GM12878 (cell line): ENCODE results near the gene TBL3.

ENCODE experiments used
- DPF2 ChIP-seq: fragments of 450-650 bp; IDR thresholded peaks from 2 replicates; pipeline ENCODE4 v1.6.1; 2017; ENCODE audit warnings: mild to moderate bottlenecking
- ESRRA ChIP-seq: IDR thresholded peaks from 2 replicates; pipeline ENCODE4 v1.6.1; 2012; ENCODE audit warnings: mild to moderate bottlenecking, low read length, improper control_type of control experiment
- ETV6 ChIP-seq, 2 experiments: fragments of 450-650 bp in 1 of 2; IDR thresholded peaks in 1 of 2; conservative IDR thresholded peaks in 1 of 2; 2 replicates each; pipeline ENCODE4 v1.6.1; 2014; ENCODE audit warnings: antibody characterized with exemption in 1 of 2, borderline replicate concordance in 1 of 2, low read depth in 1 of 2, mild to moderate bottlenecking in 1 of 2, moderate library complexity in 1 of 2
- EZH2 ChIP-seq: IDR thresholded peaks from 2 replicates; pipeline ENCODE4 v1.6.1; 2012; ENCODE audit warnings: low read depth, mild to moderate bottlenecking, control low read depth, inconsistent platforms, low read length, borderline replicate concordance; ENCODE audit not compliant: control insufficient read depth
- MYC ChIP-seq: IDR thresholded peaks from 2 replicates; pipeline ENCODE4 v1.6.1; 2011; ENCODE audit warnings: mild to moderate bottlenecking, low read length, moderate library complexity, inconsistent platforms; ENCODE audit not compliant: insufficient read depth, insufficient replicate concordance, insufficient read length, severe bottlenecking
- NFYA ChIP-seq: IDR thresholded peaks from 2 replicates; pipeline ENCODE4 v1.6.1; 2011; ENCODE audit warnings: low read depth, mild to moderate bottlenecking, low read length, improper control_type of control experiment, borderline replicate concordance
- POLR2AphosphoS5 ChIP-seq: IDR thresholded peaks from 2 replicates; pipeline ENCODE4 v1.6.1; 2011; ENCODE audit warnings: mild to moderate bottlenecking, low read length, inconsistent platforms
- SPI1 ChIP-seq: IDR thresholded peaks from 2 replicates; pipeline ENCODE4 v1.6.1; 2011; ENCODE audit warnings: low read depth, mild to moderate bottlenecking, low read length, moderate library complexity, borderline replicate concordance; ENCODE audit not compliant: insufficient read depth
- TF ChIP-seq, protein P1 (sequence below), 3 experiments: IDR thresholded peaks in 2 of 3; conservative IDR thresholded peaks in 1 of 3; 2 replicates each; pipeline ENCODE4 v1.5.1; 2011; ENCODE audit warnings: low read depth in 3 of 3, low read length in 3 of 3, mild to moderate bottlenecking in 3 of 3, control low read depth in 2 of 3, moderate library complexity in 2 of 3, inconsistent platforms in 1 of 3, mixed read lengths in 1 of 3; ENCODE audit not compliant: control insufficient read depth in 2 of 3, insufficient read depth in 1 of 3; ENCODE audit errors: extremely low read depth in 1 of 3
- TF ChIP-seq, protein P2 (sequence below): IDR thresholded peaks from 2 replicates; pipeline ENCODE4 v1.6.1; 2011; ENCODE audit warnings: low read depth, low read length, improper control_type of control experiment, borderline replicate concordance

DNA sequence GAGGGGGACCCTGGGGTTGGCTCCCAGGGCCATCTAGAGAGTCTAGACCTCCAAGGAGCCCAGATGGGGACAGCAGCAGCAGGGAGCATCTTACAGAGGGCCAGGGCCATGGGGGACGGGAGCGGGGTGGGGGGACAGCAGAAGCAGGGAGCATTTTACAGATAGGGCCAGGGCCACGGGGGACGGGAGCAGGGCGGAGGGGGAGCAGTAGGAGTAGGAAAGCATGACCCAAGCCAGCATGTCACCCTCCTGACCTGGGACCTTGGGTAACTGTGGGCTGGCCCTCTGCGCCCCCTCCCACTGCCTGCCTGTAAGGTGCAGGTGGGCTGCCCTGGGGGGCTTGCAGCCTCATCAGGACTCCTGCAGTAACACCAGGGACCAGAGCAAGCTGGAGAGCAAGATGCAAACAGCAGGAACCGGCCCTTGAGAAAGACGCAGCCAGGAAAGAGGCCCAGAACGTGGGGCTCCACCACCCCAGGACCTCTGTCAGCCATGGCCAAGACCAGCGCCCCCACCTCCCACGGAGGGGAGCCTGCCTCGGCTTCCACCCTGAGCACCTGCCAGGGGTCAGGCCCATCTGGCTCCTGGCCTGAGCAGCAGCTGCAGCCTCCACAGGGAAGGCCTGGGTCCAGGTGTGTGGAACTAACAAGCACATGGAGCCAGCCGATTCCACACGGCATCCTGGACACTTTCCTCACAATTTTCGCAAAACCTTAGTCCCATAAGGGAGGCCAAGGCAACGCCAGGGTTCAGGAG lies 35.4 kb downstream of the TBL3 start:
- TF ChIP-seq DPF2 (no peak), SPI1 (no peak), POLR2AphosphoS5 (no peak), ETV6 (conservative IDR thresholded peaks at IDR 0.05 in 1 of 2, IDR thresholded peaks at IDR 0.05 in 1 of 2; ENCODE audit: borderline replicate concordance in 1 of 2, low read depth in 1 of 2) (no peak), ESRRA (no peak), MYC (no peak), EZH2 (no peak), NFYA (no peak)
- TF ChIP-seq, protein P1, sequence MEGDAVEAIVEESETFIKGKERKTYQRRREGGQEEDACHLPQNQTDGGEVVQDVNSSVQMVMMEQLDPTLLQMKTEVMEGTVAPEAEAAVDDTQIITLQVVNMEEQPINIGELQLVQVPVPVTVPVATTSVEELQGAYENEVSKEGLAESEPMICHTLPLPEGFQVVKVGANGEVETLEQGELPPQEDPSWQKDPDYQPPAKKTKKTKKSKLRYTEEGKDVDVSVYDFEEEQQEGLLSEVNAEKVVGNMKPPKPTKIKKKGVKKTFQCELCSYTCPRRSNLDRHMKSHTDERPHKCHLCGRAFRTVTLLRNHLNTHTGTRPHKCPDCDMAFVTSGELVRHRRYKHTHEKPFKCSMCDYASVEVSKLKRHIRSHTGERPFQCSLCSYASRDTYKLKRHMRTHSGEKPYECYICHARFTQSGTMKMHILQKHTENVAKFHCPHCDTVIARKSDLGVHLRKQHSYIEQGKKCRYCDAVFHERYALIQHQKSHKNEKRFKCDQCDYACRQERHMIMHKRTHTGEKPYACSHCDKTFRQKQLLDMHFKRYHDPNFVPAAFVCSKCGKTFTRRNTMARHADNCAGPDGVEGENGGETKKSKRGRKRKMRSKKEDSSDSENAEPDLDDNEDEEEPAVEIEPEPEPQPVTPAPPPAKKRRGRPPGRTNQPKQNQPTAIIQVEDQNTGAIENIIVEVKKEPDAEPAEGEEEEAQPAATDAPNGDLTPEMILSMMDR (IDR thresholded peaks at IDR 0.05 in 2 of 3, conservative IDR thresholded peaks at IDR 0.05 in 1 of 3; ENCODE audit: control insufficient read depth in 2 of 3, extremely low read depth in 1 of 3, insufficient read depth in 1 of 3, low read depth in 3 of 3, low read length in 3 of 3): no peak
- TF ChIP-seq, protein P2, sequence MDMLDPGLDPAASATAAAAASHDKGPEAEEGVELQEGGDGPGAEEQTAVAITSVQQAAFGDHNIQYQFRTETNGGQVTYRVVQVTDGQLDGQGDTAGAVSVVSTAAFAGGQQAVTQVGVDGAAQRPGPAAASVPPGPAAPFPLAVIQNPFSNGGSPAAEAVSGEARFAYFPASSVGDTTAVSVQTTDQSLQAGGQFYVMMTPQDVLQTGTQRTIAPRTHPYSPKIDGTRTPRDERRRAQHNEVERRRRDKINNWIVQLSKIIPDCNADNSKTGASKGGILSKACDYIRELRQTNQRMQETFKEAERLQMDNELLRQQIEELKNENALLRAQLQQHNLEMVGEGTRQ: no peak
